ENCODE results near the gene ASPG.

The ASPG gene

GRCh38 chr14:104085032-104085888 lies at the start of gene ASPG:
ASPG (plus strand) TSS chr14:104085700; CDS start chr14:104085771, 71 bp downstream.
- DNase-seq: no peak

- DNase-seq: no peak
These were observed 49.3 kb upstream of the ASPG start for GRCh38 chr14:104036212-104036611.

DNA sequence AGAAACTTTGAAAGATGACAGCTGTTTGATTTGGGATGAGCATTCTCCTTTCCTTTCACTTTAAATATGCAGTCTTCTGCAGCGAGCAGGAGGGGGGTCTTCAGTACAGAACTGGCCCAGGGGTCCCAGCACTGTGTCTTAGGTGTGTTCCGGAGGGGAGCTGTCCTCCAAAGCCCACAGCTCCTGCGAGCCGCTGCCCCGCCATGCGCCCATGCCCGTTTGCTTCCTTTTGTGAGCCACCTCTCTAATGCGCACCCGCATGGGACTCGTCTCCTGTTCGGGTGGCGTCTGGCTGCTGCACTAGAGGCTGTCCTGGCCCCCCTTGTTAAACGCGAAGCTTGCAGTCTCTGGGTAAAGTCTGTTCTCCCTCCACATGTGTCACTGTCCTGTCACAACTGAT lies 48.4 kb upstream of the ASPG start:
- DNase-seq: no peak

- DNase-seq: no peak
These were observed 47.6 kb upstream of the ASPG start for GRCh38 chr14:104037903-104038302.

DNA sequence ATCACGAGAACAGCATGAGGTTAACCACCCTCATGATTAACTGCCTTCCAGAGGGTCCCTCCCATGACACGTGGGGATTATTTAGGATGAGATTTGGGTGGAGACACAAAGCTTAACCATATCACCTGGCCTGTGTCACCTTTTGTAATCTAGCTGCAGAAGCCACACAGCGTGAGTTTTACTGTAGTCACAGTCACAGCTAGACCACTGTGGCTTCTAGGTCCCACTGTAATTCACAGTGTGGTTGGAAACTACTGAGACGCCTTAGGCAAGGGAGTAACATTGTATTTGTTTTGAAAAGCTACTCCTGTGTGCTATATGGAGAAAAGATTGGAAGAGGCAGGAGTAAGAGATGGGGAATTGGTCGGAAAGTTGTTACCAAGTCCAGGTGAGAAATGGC lies 46.3 kb upstream of the ASPG start:
- DNase-seq: no peak

- DNase-seq: no peak
These were observed 45.0 kb upstream of the ASPG start for GRCh38 chr14:104040539-104040938.

DNA sequence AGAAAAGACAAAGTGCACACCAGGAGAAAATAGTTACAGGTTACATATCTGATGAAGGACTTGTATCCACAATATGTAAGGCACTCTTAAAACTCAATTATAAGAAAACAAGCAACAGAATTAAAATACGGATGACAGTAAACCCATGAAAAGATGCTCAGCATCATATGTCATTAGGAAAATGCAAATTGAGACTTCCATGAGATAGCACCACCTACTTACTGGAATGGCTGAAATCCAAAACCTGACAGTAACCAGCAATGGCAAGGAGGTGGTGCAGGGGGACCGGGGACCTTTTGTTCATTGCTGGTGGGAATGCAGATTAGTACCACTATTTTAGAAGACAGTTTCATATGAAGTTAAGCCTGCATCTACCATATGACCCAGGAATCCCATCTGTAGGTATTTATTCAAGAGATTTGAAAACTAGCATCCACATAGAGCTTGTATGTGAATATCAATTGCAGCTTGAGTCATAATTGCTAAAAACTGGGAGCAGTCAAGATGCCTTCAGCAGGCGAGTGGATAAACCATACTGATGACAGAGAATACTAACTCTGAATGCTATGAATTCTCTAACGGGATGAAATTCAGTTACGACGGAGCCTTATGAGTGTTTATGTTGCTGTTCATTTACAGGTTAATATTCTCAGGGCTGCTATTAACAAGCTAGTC lies 43.9 kb upstream of the ASPG start:
- DNase-seq: no peak

GRCh38 chr14:104044016-104044415 lies 41.5 kb upstream of the ASPG start:
- DNase-seq: no peak

DNA sequence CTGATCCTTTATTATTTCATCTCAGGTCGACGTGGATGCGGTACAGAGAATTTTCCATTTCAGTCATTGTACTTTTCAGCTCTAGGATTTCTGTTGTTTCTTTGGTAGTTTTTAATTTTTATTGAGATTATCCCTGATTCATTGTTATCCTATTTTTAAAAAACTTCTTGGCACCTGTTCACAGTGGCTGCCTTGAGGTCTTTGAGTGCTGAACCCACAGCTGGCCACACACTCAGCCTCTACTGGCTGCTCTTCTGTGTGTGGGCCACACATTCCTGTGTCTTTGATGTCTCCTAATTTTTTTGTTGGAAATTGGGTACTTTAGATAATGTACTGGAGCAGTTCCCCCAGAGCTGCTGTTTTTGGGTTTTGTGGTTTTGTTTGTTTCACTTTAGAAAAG lies 37.7 kb upstream of the ASPG start:
- no peak for DNase-seq

DNA sequence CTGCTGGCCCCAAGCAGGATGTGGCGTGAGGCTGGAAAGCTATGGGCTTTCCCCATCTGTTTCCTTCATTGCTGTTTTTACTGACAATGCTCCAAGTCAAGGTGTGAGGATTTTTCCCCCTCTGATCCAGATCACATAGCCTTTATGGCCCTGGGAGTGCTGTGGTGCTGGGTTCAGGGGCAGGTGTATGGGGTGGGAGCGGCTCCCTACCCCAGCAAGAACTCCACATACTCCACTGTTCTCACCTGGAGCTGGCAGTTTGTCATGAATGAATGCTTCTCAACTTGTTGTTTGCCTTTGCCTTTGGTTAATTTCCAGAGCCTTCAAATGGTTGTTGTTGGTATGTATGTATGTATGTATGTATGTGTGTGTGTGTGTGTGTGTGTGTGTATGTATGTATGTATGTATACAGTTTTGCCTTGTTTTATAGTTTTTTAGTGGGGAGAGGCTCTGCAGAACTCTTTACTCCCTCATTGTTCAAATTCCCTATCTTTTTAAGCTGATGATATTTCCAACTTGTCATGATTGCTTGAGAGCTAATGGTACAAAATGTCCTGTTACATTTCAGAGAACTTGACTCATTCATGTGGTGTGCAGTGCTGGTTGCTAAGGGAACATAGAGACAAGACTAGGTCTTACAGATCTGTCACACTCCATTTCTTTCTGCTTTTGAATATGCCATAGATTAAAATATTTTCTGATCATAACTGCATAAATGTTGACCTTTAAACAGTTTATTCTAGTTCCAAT lies 36.6 kb upstream of the ASPG start:
- no peak for DNase-seq

DNA sequence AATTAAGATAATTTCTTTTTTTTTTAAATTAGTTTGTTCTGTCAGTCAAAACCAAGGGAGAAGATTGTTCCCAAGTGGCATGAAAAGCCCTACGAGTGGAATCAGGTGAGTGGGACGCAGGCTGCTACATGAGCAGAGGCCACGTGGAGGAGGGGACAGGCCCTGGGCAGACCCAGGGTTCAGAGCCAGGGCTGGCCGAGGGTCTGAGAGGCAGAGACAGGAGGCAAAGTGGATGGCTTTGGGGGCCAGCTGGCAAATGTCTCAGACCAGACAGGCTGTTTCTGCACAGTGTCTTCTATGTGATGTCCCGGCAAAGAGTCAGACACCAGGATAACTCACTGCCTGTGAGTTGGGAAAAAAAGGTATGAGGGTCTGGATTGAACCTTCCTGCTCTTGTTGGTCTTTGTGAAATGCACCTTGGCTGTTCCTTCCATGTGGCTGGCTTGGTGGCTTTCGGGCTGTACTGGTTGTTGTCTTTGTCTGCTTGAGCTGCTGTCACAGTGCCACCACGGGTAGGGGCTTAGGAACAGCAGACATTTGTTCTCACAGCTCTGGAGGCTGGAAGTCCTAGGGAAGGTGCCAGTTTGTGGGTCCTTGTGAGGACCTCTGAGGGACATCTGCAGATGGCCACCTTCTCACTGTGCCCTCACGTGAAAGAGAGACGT lies 35.8 kb upstream of the ASPG start:
- DNase-seq: no peak

DNA sequence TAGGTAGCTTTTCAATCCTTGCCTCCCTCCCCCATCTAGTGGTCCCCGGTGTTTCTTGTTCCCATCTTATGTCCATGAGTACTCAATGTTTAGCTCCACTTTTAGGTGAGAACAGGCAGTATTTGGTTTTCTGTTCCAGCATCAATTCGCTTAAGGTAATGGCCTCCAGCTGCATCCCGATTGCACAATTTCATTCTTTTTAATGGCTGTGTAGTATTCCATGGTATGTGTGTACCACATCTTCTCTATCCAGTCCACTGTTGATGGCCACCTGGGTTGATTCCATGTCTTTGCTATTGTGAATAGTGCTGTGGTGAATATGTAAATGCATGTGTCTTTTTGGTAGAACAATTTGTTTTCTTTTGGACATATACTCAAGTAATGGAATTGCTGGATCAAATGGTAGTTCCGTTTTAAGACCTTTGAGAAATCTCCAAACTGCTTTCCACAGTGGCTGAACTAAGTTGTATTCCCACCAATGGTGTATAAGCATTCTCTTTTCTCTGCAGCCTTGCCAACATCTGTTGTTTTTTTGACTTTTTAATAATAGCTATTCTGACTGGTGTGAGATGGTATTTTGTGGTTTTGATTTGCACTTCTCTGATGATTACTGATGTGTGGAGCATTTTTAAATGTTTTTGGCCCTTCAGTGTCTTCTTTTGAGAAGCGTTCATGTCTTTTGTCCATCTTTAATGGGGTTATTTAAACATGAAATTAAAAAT lies 34.2 kb upstream of the ASPG start:
- DNase-seq: no peak

DNA sequence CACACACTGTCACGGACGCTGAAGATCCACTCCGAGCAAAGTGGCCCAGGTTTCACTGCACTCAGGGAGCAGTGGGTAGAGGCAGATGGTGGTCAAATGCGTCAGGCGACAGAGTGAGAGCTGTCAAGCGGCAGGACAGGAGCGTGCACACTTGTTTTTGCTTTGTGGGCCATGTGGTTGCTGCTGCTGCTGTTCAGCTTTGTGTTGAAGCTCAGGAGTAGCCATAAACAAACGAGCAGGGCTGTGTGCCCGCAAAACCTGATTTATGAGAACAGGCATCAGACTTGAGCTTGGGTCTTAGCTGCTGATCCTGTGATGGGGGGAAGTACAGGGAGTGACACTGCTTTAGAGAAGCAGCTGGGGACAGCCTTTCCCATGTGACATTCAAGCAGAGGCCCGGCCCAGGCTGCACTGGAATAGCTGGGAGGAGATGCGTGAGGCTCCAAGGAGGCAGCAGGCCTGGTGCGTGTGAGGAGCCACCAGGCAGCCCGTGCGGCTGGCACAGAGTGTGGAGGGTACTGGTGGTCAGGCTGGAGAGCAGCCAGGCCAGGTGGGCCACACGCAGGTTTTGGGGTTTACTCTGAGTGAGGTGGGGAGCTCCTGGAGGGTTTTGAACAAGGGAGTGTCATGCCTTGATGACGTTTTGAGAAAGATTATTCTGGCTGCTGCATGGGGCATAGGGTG lies 31.1 kb upstream of the ASPG start:
- no peak for DNase-seq

DNA sequence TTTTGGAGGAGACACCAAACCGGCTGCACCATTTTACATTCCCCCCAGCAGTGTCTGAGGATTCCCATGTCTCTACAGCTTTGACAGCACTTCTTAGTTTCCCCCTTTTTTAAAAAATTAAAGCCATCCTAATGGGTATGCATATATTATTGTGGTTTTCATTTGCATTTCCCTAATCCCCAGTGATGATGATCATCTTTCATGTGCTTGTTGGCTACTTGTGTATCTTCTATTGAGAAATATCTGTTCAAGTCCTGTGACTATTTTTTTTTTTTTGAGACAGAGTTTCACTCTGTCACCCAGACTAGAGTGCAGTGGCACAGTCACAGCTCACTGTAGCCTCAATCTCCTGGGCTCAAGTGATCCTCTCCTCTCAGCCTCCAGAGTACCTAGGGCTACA lies 23.2 kb upstream of the ASPG start:
- no peak for DNase-seq

DNA sequence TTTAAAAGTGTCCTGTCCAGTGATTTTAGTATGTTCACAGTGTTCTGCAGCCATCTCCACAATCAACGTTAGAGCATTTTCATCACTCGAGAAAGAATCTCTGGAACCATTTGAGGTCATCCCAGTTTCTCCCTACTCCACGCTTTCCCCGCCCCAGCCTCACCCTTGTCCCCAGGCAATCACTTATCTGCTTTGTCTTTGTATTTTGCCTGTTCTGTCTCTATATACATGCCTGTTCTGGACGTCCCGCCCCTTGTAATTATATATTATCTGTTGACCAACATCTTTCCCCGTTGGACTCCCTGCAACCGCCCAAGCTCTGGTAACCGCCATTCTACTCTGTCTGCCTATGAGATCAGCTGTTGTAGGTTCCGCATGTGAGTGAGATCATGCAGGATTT lies 21.5 kb upstream of the ASPG start:
- DNase-seq: no peak

DNA sequence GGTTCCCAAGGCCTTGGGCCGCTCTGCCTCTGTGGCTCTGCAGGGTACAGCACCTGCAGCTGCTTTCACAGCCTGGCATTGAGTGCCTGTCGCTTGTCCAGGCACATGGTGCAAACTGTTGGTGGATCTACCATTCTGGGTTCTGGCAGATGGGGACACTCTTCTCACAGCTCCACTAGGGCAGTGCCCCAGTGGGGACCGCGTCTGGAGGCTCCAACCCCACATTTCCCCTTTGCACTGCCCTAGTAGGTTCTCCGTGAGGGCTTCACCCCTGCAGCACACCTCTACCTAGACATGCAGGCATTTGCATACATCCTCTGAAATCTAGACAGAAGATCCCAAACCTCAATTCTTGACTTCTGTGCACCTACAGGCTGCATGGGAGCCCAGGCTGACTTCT lies 19.2 kb upstream of the ASPG start:
- DNase-seq: no peak

GRCh38 chr14:104066719-104067295 lies 18.7 kb upstream of the ASPG start:
- no peak for DNase-seq

DNA sequence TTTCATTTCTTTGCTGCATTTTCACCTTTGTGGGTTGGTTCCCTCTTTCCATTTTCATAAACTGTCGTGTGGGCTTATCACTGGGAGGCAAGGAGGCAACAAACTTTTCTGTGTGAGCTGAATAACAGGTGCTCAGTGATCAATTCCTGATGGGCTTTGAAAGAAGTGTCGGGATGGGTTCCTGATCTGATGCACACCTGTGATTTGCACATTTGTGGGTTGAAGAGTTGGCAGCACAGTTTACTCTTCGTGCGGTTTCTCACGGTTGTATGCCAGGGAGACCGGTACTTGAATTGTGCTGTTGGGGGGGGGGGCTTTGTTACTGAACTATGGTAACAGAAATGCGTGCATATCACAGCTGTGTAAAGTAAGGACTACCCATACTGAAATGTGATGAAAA lies 16.0 kb upstream of the ASPG start:
- no peak for DNase-seq

DNA sequence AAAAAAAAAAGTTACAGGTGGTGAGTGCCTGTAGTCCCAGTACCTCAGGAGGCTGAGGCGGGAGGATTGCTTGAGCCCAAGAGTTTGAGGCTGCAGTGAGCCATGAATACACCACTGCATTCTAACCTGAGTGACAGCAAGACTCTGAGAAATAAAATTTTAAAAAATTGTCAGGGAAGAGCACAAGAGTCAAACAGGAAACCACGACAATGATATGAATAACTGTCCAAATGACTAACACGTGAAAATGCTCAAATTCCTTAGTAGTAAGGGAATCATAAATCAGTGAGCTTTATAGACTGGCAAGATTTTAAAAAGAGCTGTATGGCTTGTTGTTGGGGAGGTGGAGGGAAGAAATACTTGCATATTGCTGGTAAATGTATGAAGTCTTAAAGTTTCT lies 12.9 kb upstream of the ASPG start:
- peak in 1 of 2 experiments; percentile 0 for DNase-seq

DNA sequence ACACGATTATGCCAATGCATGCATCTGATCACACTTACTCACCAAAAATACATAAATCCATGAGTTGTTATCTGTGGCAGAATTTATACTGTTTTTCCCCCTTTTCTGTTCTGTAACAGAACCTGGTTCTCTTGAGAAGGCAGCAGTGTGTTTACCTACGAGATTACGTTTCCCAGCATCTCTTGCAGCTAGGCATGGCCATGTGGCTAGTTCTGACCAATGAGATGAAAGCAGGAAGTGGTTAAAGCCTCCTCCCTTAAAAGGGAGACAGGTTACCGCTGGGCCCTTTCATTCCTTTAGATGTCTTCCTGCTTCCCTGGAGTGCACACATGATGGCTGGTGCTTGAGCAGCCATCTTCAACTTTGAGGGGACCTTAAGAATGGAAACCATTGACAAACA lies 11.7 kb upstream of the ASPG start:
- no peak for DNase-seq

DNA sequence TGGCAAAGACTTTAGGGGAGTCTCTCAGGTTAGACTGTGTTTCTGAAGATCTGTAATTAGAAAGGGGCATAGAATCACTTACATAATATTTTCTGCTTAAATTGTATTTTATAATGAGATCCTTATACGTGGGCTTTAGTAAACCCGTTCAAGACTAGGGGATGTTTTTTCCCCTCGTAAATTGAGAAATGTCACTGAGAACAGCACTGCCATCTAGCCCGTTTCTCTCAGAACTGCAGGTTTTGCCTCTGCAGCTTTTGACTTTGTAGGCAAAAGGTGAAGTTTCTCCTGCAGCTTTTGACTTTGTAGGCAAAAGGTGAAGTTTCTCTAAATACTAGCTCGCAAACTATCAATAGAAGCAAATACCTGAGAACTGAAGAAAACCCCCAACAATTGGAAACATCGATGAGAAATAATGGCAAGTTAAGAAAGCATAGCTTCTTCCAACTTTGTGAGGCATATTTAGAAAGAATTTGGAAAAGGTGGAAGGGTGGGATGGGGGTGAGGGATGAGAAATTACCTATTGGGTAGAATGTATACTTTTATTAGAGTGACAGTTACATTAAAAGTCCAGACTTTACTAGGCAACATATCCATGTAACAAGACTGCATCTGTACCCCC lies 9.9 kb upstream of the ASPG start:
- peak; percentile 22 to 46 for DNase-seq

Measured in Kasumi-1 (cell line).